A673 (cell line): ENCODE measurements around the gene MPEG1. TPM values are rescaled to one million over a fixed set of nuclear protein-coding genes. Genes with fewer than 3 reads are reported as not detected.
A peak's percentile ranks its signal among the peaks of the same experiment; 100 is the strongest.

ENCODE experiments used
- BruUV-seq: library from RNA; stranded (reverse); fragments of 400-500 nt; replicated peaks from 2 replicates; lab custom pipeline; 2021; lab: Mats Ljungman, UMichigan
- CTCF ChIA-PET: fragments of 300-600 bp; sonication (Branson Sonifier 250); formaldehyde crosslinking; loops from one replicate; lab custom pipeline; 2022; ENCODE audit warnings: antibody characterized with exemption; lab: Charles Lee
- POLR2A ChIA-PET: fragments of 300-600 bp; sonication (Branson Sonifier 250); formaldehyde crosslinking; loops from one replicate; lab custom pipeline; 2022; ENCODE audit warnings: antibody characterized with exemption; ENCODE audit not compliant: low non-redundant PET; lab: Charles Lee
- DNase-seq: peaks from one replicate; pipeline ENCODE4 v3.0.0-alpha.2; 2015; ENCODE audit warnings: low spot score
- H3K27ac ChIP-seq: fragments of 200-600 bp; sonication (generic); 2 replicates; pipeline ENCODE4 v1.5.1; 2016; ENCODE audit warnings: mixed run types, low read depth, mild to moderate bottlenecking, mixed read lengths, antibody characterized with exemption, low read length; ENCODE audit not compliant: poor library complexity, severe bottlenecking
- H3K27me3 ChIP-seq: fragments of 200-600 bp; sonication (generic); replicated peaks from 2 replicates; pipeline ENCODE4 v1.6.1; 2017; ENCODE audit warnings: mixed run types, low read depth, mild to moderate bottlenecking, mixed read lengths, antibody characterized with exemption, low read length; ENCODE audit not compliant: insufficient read depth, poor library complexity
- H3K36me3 ChIP-seq: fragments of 200-600 bp; sonication (generic); 2 replicates; pipeline ENCODE4 v1.6.1; 2016; ENCODE audit warnings: mixed run types, mild to moderate bottlenecking, mixed read lengths, antibody characterized with exemption, low read length; ENCODE audit not compliant: insufficient read depth, poor library complexity, severe bottlenecking
- H3K4me1 ChIP-seq: fragments of 200-600 bp; sonication (generic); 2 replicates; pipeline ENCODE4 v1.6.1; 2017; ENCODE audit warnings: mixed run types, mild to moderate bottlenecking, mixed read lengths, antibody characterized with exemption, low read length; ENCODE audit not compliant: insufficient read depth, poor library complexity, severe bottlenecking
- H3K4me3 ChIP-seq: fragments of 200-600 bp; sonication (generic); 2 replicates; pipeline ENCODE4 v1.5.1; 2016; ENCODE audit warnings: low read depth, mixed run types, mild to moderate bottlenecking, mixed read lengths, low read length; ENCODE audit not compliant: poor library complexity, severe bottlenecking
- H3K9me3 ChIP-seq: fragments of 200-600 bp; sonication (generic); 2 replicates; pipeline ENCODE4 v1.6.1; 2016; ENCODE audit warnings: mixed run types, low read depth, mild to moderate bottlenecking, mixed read lengths, antibody characterized with exemption, low read length; ENCODE audit not compliant: poor library complexity, severe bottlenecking
- CTCF ChIP-seq: fragments of 300-800, 200-600 bp; sonication (generic); conservative IDR thresholded peaks from 2 replicates; pipeline ENCODE4 v1.5.1; 2017; ENCODE audit warnings: low read depth, mild to moderate bottlenecking, antibody characterized with exemption, low read length, moderate library complexity, mixed read lengths
- EZH2 ChIP-seq: fragments of 200-600 bp; sonication (generic); IDR thresholded peaks from 2 replicates; pipeline ENCODE4 v1.6.1; 2017; ENCODE audit warnings: borderline replicate concordance, low read depth, mild to moderate bottlenecking, mixed read lengths, antibody characterized with exemption, low read length; ENCODE audit not compliant: poor library complexity, severe bottlenecking
- intact Hi-C: fragments of 100-400 bp; cut with micrococcal nuclease; formaldehyde crosslinking; loops from one replicate; pipeline ENCODE4 v1.10.0; 2022; ENCODE audit not compliant: unreplicated experiment
- total RNA-seq: library from RNA; stranded (reverse); gene quantifications from 2 replicates; pipeline ENCODE4 v1.2.3, GENCODE V29; 2021

The MPEG1 gene
- total RNA-seq, 1 experiment from 2014 or later: not detected

- intact Hi-C loops: no loop called here
- H3K4me1 ChIP-seq: no peaks in the 10 kb centered on the region
- no peak overlapping the region for H3K27ac ChIP-seq
- no peak overlapping the region for H3K4me3 ChIP-seq
- BruUV-seq: no TSS peak
- ChIA-PET CTCF (interaction anchor here (0.6 to 3.0 kb wide), 3 partner anchors 13 to 365 kb away, joined by 6 to 35 read pairs (median 19); partner anchors contain the start of gene DTX4), POLR2A (no interaction called here)
- H3K27me3 ChIP-seq: no peaks in the 10 kb centered on the region
- H3K9me3 ChIP-seq: no peaks in the 10 kb centered on the region
- no peak for TF ChIP-seq CTCF
- no peak for TF ChIP-seq EZH2
- H3K36me3 ChIP-seq: no peaks in the 10 kb centered on the region
- DNase-seq: no peak
These were observed 27.9 kb downstream of the MPEG1 start for GRCh38 chr11:59184691-59185339.

DNA sequence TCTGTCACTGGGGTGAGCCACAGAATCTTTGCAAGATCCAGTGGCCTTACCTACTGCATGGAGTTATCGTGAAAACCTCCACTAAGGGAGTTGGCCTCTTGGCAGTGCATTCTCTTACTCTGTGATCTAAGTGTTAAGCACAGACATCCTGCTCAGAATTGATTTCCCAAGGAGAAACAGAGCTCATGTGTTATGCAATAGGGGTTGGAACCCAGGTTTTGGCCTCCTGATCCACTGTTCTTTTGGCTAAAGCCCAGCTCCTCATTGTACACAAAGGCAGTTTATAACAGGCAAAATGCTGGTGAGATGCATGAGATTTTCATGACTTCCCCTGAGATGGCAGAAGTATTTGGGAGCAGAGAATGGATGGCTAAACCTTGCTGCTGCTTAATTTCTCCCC, 29.0 kb downstream of the MPEG1 start:
- H3K27ac ChIP-seq: no peak overlapping the region
- BruUV-seq: no TSS peak
- ChIA-PET CTCF (interaction anchor here (0.6 kb wide), 1 partner anchor 84 kb away, joined by 3 read pairs; no protein-coding TSS in a partner anchor), POLR2A (no interaction called here)
- no peaks in the 10 kb centered on the region for H3K4me1 ChIP-seq
- intact Hi-C loops: no loop called here
- H3K9me3 ChIP-seq: no peaks in the 10 kb centered on the region
- no peaks in the 10 kb centered on the region for H3K27me3 ChIP-seq
- no peak for TF ChIP-seq EZH2
- TF ChIP-seq CTCF: no peak
- no peak for DNase-seq
- H3K4me3 ChIP-seq: no peak overlapping the region
- no peaks in the 10 kb centered on the region for H3K36me3 ChIP-seq

- intact Hi-C loops: no loop called here
- no peak for DNase-seq
These were observed 30.1 kb downstream of the MPEG1 start for GRCh38 chr11:59182457-59183151.

More at GRCh38 chr11:59182457-59183151, 30.1 kb downstream of the MPEG1 start:
- Histone ChIP-seq H3K9me3 (no peaks in the 10 kb centered on the region), H3K36me3 (no peaks in the 10 kb centered on the region), H3K4me1 (no peaks in the 10 kb centered on the region), H3K27me3 (no peaks in the 10 kb centered on the region), H3K27ac (no peak overlapping the region), H3K4me3 (no peak overlapping the region)
- TF ChIP-seq CTCF: 0 out of 2 replicates have a peak, but pooled peaks have one; percentile 18
- no peak for TF ChIP-seq EZH2
- ChIA-PET POLR2A (no interaction called here), CTCF (no interaction called here)
- no TSS peak for BruUV-seq
